Activated CD8-positive, alpha-beta memory T cell treated with anti-CD3 and anti-CD28 coated beads, Interleukin-2, amount 10 ng/mL, durations not matched to agents 7 days and 5 days (primary cell): ENCODE data around the gene NYAP2. TPM values are rescaled to one million over a fixed set of nuclear protein-coding genes. Genes with fewer than 3 reads are reported as not detected.

Source experiments
- ATAC-seq: fragments of 150-1000 bp; cut with Tn5 transposase; one replicate; pipeline ENCODE4 v1.10.0; 2021; ENCODE audit warnings: moderate library complexity
- CTCF ChIA-PET: fragments of 350-600 bp; sonication (Branson Sonifier 250); formaldehyde crosslinking; loops from one replicate; lab custom pipeline; 2021; ENCODE audit warnings: antibody characterized with exemption; lab: Charles Lee
- DNase-seq: peaks from one replicate; pipeline ENCODE4 v3.0.0-alpha.2; 2020
- H3K27ac Mint-ChIP-seq: one replicate; pipeline ENCODE4 v1.8.0; 2021; ENCODE audit warnings: mild to moderate bottlenecking, mixed read lengths
- H3K27me3 Mint-ChIP-seq: one replicate; pipeline ENCODE4 v1.8.0; 2021; ENCODE audit warnings: mixed read lengths
- H3K36me3 Mint-ChIP-seq: one replicate; pipeline ENCODE4 v1.8.0; 2021; ENCODE audit warnings: mild to moderate bottlenecking, mixed read lengths
- H3K4me1 Mint-ChIP-seq: one replicate; pipeline ENCODE4 v1.8.0; 2021; ENCODE audit warnings: mixed read lengths
- H3K4me3 Mint-ChIP-seq: one replicate; pipeline ENCODE4 v1.8.0; 2021; ENCODE audit warnings: mild to moderate bottlenecking, moderate library complexity, mixed read lengths
- H3K9me3 Mint-ChIP-seq: one replicate; pipeline ENCODE4 v1.8.0; 2022; ENCODE audit warnings: low read depth, mixed read lengths
- total RNA-seq, 2 experiments: library from RNA; stranded (reverse); gene quantifications; one replicate each; pipeline ENCODE4 v1.2.3, GENCODE V29; 2021

NYAP2 gene
- total RNA-seq, 2 experiments from 2014 or later = not detected

GRCh38 chr2:225471482-225471881 is 72.0 kb downstream of the NYAP2 start:
- peaks cover 6% of the 10 kb centered on the region for H3K27me3 Mint-ChIP-seq
- DNase-seq (no peak), ATAC-seq (no peak)
- no peaks in the 10 kb centered on the region for H3K36me3 Mint-ChIP-seq
- no peak overlapping the region for H3K4me3 Mint-ChIP-seq
- H3K4me1 Mint-ChIP-seq = peaks cover 8% of the 10 kb centered on the region
- CTCF ChIA-PET = interaction anchor here (1.2 kb wide), 1 partner anchor 9 kb away, joined by 3 read pairs; no protein-coding TSS in a partner anchor
- no peaks in the 10 kb centered on the region for H3K9me3 Mint-ChIP-seq
- H3K27ac Mint-ChIP-seq = no peak overlapping the region

- CTCF ChIA-PET = no interaction called here
- H3K36me3 Mint-ChIP-seq = no peaks in the 10 kb centered on the region
- H3K4me1 Mint-ChIP-seq = peaks cover 8% of the 10 kb centered on the region
- no peak for DNase-seq
- no peak overlapping the region for H3K4me3 Mint-ChIP-seq
- no peak for ATAC-seq
- H3K27me3 Mint-ChIP-seq = peaks cover 6% of the 10 kb centered on the region
- H3K9me3 Mint-ChIP-seq = no peaks in the 10 kb centered on the region
- no peak overlapping the region for H3K27ac Mint-ChIP-seq
These were observed 72.7 kb downstream of the NYAP2 start for GRCh38 chr2:225472161-225472560.

GRCh38 chr2:225479386-225479785 is 79.9 kb downstream of the NYAP2 start:
- CTCF ChIA-PET = no interaction called here
- Mint-ChIP-seq H3K27me3 (peaks cover 11% of the 10 kb centered on the region), H3K27ac (no peak overlapping the region), H3K36me3 (no peaks in the 10 kb centered on the region), H3K9me3 (no peaks in the 10 kb centered on the region), H3K4me1 (no peaks in the 10 kb centered on the region), H3K4me3 (no peak overlapping the region)
- ATAC-seq (no peak), DNase-seq (no peak)

DNA sequence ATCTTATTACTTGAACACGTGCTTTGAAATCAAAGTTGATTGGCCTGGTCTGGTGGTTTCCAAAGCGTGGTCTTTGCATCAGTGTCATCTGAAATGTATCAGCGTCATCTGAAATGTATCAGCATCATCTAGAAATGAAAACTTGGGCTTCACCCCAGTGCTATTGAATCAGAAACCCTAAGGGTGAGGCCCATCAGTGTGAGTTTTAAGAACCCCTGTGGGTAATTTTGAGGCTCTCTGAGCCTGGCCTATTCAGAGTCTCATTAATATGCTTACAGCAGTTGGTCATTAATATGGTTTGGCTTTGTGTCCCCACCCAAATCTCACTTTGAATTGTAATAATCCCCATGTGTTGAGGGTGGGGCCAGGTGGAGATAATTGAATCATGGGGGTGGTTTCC is 85.2 kb downstream of the NYAP2 start:
- Mint-ChIP-seq H3K36me3 (no peaks in the 10 kb centered on the region), H3K4me3 (no peak overlapping the region), H3K9me3 (no peaks in the 10 kb centered on the region), H3K27ac (no peak overlapping the region), H3K27me3 (no peaks in the 10 kb centered on the region), H3K4me1 (no peaks in the 10 kb centered on the region)
- CTCF ChIA-PET = interaction anchor here (1.5 kb wide), 1 partner anchor 132 kb away, joined by 3 read pairs; no protein-coding TSS in a partner anchor
- no peak for ATAC-seq
- DNase-seq = no peak

DNA sequence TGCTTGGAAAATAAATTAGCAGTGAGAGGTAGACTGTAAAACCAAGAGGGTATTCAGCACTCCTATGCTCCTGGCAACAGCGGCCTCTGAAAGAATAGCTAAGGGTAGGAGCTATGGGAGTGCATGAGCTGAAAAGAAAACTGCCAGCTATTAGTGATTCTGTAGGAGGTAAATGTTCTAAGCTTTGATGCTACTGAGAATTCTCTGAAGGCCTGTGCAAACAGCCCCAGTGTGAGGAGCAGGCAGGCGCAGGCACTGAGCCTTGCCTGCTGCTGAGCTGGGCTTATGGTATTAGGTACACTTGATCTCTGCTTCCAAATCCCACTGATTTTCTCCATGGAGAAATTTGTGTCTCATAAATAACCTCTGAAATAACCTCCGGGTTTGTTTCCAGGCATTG is 86.7 kb downstream of the NYAP2 start:
- H3K27me3 Mint-ChIP-seq = no peaks in the 10 kb centered on the region
- no peaks in the 10 kb centered on the region for H3K9me3 Mint-ChIP-seq
- H3K27ac Mint-ChIP-seq = no peak overlapping the region
- no peaks in the 10 kb centered on the region for H3K4me1 Mint-ChIP-seq
- H3K4me3 Mint-ChIP-seq = no peak overlapping the region
- CTCF ChIA-PET = no interaction called here
- H3K36me3 Mint-ChIP-seq = no peaks in the 10 kb centered on the region
- ATAC-seq (no peak), DNase-seq (no peak)

DNA sequence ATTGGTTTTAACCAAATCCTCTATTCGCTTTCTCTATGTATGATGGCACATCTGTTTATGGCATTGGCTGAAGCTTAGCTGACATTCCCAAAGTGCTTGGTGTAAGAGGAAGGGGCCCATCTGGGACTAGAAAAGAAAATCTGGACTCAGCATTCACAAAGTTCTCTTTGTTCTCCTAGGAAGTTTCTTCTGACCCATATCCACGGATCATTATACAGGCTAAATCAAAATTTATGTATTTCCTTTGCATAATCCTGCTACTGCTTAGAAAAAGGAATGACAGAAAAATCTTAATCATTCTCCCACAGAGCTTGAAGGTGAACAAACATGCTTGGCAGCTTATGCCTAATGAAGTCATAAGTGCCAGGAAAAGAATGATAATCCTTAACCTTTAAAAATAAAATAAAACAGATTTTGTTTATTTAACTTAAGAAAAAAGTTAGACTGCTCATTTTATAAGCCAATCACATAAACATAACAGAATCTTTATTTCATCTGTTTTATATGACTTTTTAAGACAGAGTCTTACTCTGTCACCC is 88.4 kb downstream of the NYAP2 start:
- no peaks in the 10 kb centered on the region for H3K36me3 Mint-ChIP-seq
- CTCF ChIA-PET = no interaction called here
- no peak for DNase-seq
- no peaks in the 10 kb centered on the region for H3K4me1 Mint-ChIP-seq
- H3K9me3 Mint-ChIP-seq = no peaks in the 10 kb centered on the region
- no peaks in the 10 kb centered on the region for H3K27me3 Mint-ChIP-seq
- no peak overlapping the region for H3K4me3 Mint-ChIP-seq
- no peak overlapping the region for H3K27ac Mint-ChIP-seq
- no peak for ATAC-seq

- CTCF ChIA-PET = no interaction called here
- Mint-ChIP-seq H3K27me3 (no peaks in the 10 kb centered on the region), H3K9me3 (no peaks in the 10 kb centered on the region), H3K27ac (no peak overlapping the region), H3K4me3 (no peak overlapping the region), H3K36me3 (no peaks in the 10 kb centered on the region), H3K4me1 (no peaks in the 10 kb centered on the region)
- ATAC-seq (no peak), DNase-seq (no peak)
These were observed 89.2 kb downstream of the NYAP2 start for GRCh38 chr2:225488743-225489142.

- DNase-seq = no peak
- no peaks in the 10 kb centered on the region for H3K36me3 Mint-ChIP-seq
- no peaks in the 10 kb centered on the region for H3K27me3 Mint-ChIP-seq
- H3K4me3 Mint-ChIP-seq = no peak overlapping the region
- no peaks in the 10 kb centered on the region for H3K4me1 Mint-ChIP-seq
- H3K27ac Mint-ChIP-seq = no peak overlapping the region
- no peak for ATAC-seq
- CTCF ChIA-PET = no interaction called here
- H3K9me3 Mint-ChIP-seq = no peaks in the 10 kb centered on the region
These were observed 94.0 kb downstream of the NYAP2 start for GRCh38 chr2:225493420-225494099.

DNA sequence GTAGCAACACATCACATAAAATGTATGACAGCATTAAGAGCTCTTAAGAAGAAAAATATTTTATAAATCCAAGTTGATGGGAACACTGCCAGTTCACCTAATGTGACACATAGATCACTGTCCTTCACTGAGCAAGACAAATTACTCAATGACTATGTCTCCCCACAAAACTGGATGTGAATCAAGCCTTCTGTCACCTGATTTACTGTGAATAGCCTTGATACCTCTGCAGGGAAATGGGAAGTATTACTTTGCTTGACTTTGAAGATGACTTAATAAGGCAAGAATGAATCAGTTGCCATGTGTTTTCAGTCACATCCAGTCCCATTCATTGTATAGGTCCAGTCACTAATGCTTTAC is 94.6 kb downstream of the NYAP2 start:
- no peaks in the 10 kb centered on the region for H3K36me3 Mint-ChIP-seq
- DNase-seq (no peak), ATAC-seq (no peak)
- H3K4me3 Mint-ChIP-seq = no peak overlapping the region
- CTCF ChIA-PET = no interaction called here
- no peaks in the 10 kb centered on the region for H3K4me1 Mint-ChIP-seq
- H3K27ac Mint-ChIP-seq = no peak overlapping the region
- H3K9me3 Mint-ChIP-seq = no peaks in the 10 kb centered on the region
- peaks cover 4% of the 10 kb centered on the region for H3K27me3 Mint-ChIP-seq

GRCh38 chr2:225495706-225496105 is 96.2 kb downstream of the NYAP2 start:
- no peaks in the 10 kb centered on the region for H3K4me1 Mint-ChIP-seq
- DNase-seq = no peak
- no peaks in the 10 kb centered on the region for H3K36me3 Mint-ChIP-seq
- H3K27ac Mint-ChIP-seq = no peak overlapping the region
- peaks cover 10% of the 10 kb centered on the region for H3K27me3 Mint-ChIP-seq
- H3K9me3 Mint-ChIP-seq = no peaks in the 10 kb centered on the region
- CTCF ChIA-PET = no interaction called here
- H3K4me3 Mint-ChIP-seq = no peak overlapping the region
- ATAC-seq = no peak

DNA sequence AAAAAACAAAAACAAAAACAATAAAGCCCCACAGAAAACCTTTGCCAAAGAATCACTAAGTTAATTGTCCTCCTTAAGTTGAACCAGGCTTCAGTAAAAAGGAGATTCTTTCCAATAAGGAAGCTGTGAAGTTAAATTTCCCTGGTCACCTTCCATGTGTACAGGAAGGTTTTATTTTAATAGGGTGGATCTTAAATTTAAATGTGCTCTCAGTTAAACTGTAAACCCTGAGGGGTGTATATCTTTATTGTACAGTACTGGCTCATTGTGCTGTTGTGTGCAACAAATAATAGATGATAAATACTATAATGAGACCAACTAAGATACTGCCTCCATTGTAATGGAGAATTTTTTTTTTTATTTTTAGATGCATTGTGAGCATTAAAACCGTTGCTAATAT is 97.1 kb downstream of the NYAP2 start:
- H3K36me3 Mint-ChIP-seq = no peaks in the 10 kb centered on the region
- DNase-seq (no peak), ATAC-seq (no peak)
- CTCF ChIA-PET = no interaction called here
- H3K27me3 Mint-ChIP-seq = peaks cover 10% of the 10 kb centered on the region
- H3K9me3 Mint-ChIP-seq = no peaks in the 10 kb centered on the region
- H3K4me3 Mint-ChIP-seq = no peak overlapping the region
- H3K27ac Mint-ChIP-seq = no peak overlapping the region
- no peaks in the 10 kb centered on the region for H3K4me1 Mint-ChIP-seq

- H3K27me3 Mint-ChIP-seq = peaks cover 16% of the 10 kb centered on the region
- ATAC-seq = no peak
- no peaks in the 10 kb centered on the region for H3K4me1 Mint-ChIP-seq
- CTCF ChIA-PET = no interaction called here
- no peak overlapping the region for H3K27ac Mint-ChIP-seq
- no peaks in the 10 kb centered on the region for H3K36me3 Mint-ChIP-seq
- no peak overlapping the region for H3K4me3 Mint-ChIP-seq
- no peak for DNase-seq
- H3K9me3 Mint-ChIP-seq = no peaks in the 10 kb centered on the region
These were observed 97.7 kb downstream of the NYAP2 start for GRCh38 chr2:225497166-225497565.

DNA sequence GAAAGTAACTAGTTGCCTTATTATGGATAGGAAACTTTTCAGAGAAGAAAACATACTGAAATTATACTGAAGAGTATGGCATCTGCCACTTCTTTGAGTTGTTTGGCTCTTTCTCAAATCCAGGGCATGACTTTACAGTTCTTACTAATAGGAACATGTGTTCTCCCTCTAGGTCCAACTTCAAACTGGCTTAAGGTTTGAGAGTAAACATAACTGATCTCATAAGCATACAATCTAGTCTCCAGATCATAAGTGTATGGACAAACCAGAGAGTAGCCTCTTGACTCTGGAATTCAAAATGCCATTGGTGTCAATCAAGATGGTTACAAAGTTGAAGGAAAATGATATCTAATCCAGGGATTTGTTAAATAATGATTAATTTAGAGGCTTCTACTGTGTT is 101.5 kb downstream of the NYAP2 start:
- Mint-ChIP-seq H3K9me3 (no peaks in the 10 kb centered on the region), H3K27ac (no peak overlapping the region), H3K4me1 (no peaks in the 10 kb centered on the region), H3K4me3 (no peak overlapping the region), H3K36me3 (no peaks in the 10 kb centered on the region), H3K27me3 (peaks cover 16% of the 10 kb centered on the region)
- DNase-seq = no peak
- CTCF ChIA-PET = no interaction called here
- ATAC-seq = no peak

GRCh38 chr2:225502971-225503370 is 103.5 kb downstream of the NYAP2 start:
- Mint-ChIP-seq H3K27ac (no peak overlapping the region), H3K27me3 (peaks cover 16% of the 10 kb centered on the region), H3K9me3 (no peaks in the 10 kb centered on the region), H3K4me3 (no peak overlapping the region), H3K4me1 (no peaks in the 10 kb centered on the region), H3K36me3 (no peaks in the 10 kb centered on the region)
- CTCF ChIA-PET = no interaction called here
- ATAC-seq (no peak), DNase-seq (no peak)
